ENCODE measurements around the gene FRMPD2.
"Not testable (repeated sequence)": the region's sequence is repeated elsewhere in the genome, so short reads cannot be mapped to it uniquely, and the experiment has no call there.

FRMPD2 gene

GRCh38 chr10:48143721-48144642, 130.5 kb downstream of the FRMPD2 start:
- not testable (repeated sequence) for DNase-seq (ENCODE audit: low read depth in 2 of 3, low spot score in 1 of 3)

- not testable (repeated sequence) for DNase-seq (ENCODE audit: low read depth in 2 of 3, low spot score in 1 of 3)
Measured at GRCh38 chr10:48140949-48141348, 133.5 kb downstream of the FRMPD2 start.

- DNase-seq (ENCODE audit: low read depth in 2 of 3, low spot score in 1 of 3): not testable (repeated sequence)
Measured at GRCh38 chr10:48139953-48140850, 134.3 kb downstream of the FRMPD2 start.

GRCh38 chr10:48128954-48129353, 145.5 kb downstream of the FRMPD2 start:
- not testable (repeated sequence) for DNase-seq (ENCODE audit: low read depth in 2 of 3, low spot score in 1 of 3)

GRCh38 chr10:48126251-48126650, 148.2 kb downstream of the FRMPD2 start:
- DNase-seq (ENCODE audit: low read depth in 2 of 3, low spot score in 1 of 3): not testable (repeated sequence)

- DNase-seq (ENCODE audit: low read depth in 2 of 3, low spot score in 1 of 3): not testable (repeated sequence)
Measured at GRCh38 chr10:48125631-48126030, 148.9 kb downstream of the FRMPD2 start.

- DNase-seq (ENCODE audit: low read depth in 2 of 3, low spot score in 1 of 3): not testable (repeated sequence)
Measured at GRCh38 chr10:48122618-48123017, 151.9 kb downstream of the FRMPD2 start.

- DNase-seq (ENCODE audit: low read depth in 2 of 3, low spot score in 1 of 3): not testable (repeated sequence)
Measured at GRCh38 chr10:48110277-48110676, 164.2 kb downstream of the FRMPD2 start.
